Measurements from ENCODE around the gene FZD4. TPM values are rescaled to one million over a fixed set of nuclear protein-coding genes. Genes with fewer than 3 reads are reported as not detected.

The FZD4 gene
- total RNA-seq, 1 experiment from 2014 or later = 4.4 TPM

DNA sequence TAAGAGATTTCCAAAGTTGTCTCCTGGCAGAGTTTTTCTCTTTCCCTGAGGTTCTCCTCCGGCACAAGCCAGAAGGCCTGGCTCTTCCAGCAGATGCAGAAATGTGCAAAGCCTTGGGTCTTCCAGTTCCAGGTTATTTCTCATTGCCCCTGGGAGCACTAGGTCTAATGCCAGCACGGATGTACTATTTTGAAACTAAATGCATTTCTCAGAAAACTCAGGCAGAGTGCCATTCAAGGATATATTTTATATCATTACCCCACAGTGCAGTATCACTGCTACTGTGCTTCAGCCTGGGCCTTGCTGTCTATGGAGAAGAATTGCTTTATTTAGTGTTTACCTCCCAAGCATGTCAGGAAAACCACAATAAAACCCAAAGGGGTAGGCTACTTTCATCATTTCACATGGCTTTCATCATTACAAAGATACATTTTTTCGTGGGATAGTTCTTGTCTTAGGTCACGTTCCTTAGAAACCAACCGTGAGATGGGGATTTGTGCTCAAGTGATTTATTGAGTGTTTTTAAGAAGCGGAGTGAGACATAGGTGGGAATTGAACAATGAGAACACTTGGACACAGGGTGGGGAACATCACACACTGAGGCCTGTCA is 22.4 kb upstream of the FZD4 start:
- no peaks in the 10 kb centered on the region for H4K20me1 ChIP-seq (ENCODE audit: insufficient read depth)
- POLR2A ChIA-PET = no interaction called here
- H2AFZ ChIP-seq (ENCODE audit: low read depth, low read length, poor library complexity, severe bottlenecking) = no peak overlapping the region
- no peaks in the 10 kb centered on the region for H3K27me3 ChIP-seq (ENCODE audit: insufficient read depth, low read length)
- no peak overlapping the region for H3K27ac ChIP-seq (ENCODE audit: low read depth, low read length)
- H3K9ac ChIP-seq (ENCODE audit: low read length) = no peak overlapping the region
- ATAC-seq (no peak), DNase-seq (ENCODE audit: low read depth, low spot score) (no peak)
- no peaks in the 10 kb centered on the region for H3K9me3 ChIP-seq (ENCODE audit: control insufficient read depth in 1 of 2, insufficient read depth in 1 of 2, low read depth in 1 of 2, low read length in 2 of 2)
- RAD21 ChIA-PET (ENCODE audit: low non-redundant PET in 1 of 2, low total read pairs in 2 of 2, uncharacterized antibody in 2 of 2, unreplicated experiment in 2 of 2) = no interaction called here
- intact Hi-C loops (cut with micrococcal nuclease) = loop anchor here (2.0 kb wide), 1 partner anchor 313 kb away; no protein-coding TSS in a partner anchor
- H3K36me3 ChIP-seq (ENCODE audit: control insufficient read depth in 1 of 2, insufficient read depth in 2 of 2, low read length in 2 of 2) = no peaks in the 10 kb centered on the region
- no peak overlapping the region for H3K4me2 ChIP-seq (ENCODE audit: low read length)
- no TSS peak for BruUV-seq (replicated peaks)
- TF ChIP-seq EZH2 (IDR thresholded peaks at IDR 0.05) (no peak), EGR1 (IDR thresholded peaks at IDR 0.05; ENCODE audit: low read depth) (no peak), ZNF274 (IDR thresholded peaks at IDR 0.05; ENCODE audit: low read depth, low read length) (no peak), CEBPB (IDR thresholded peaks at IDR 0.05; ENCODE audit: low read depth) (no peak), TCF7L2 (IDR thresholded peaks at IDR 0.05; ENCODE audit: borderline replicate concordance, extremely low read depth, insufficient read depth, insufficient read length) (no peak), FOSL1 (IDR thresholded peaks at IDR 0.05; ENCODE audit: low read depth) (no peak), ELF1 (IDR thresholded peaks at IDR 0.05; ENCODE audit: borderline replicate concordance, low read depth) (no peak), EZH2phosphoT487 (IDR thresholded peaks at IDR 0.05; ENCODE audit: borderline replicate concordance) (no peak), SRF (IDR thresholded peaks at IDR 0.05; ENCODE audit: low read depth) (no peak), POLR2AphosphoS5 (IDR thresholded peaks at IDR 0.05; ENCODE audit: low read depth, low read length) (no peak), SIN3A (IDR thresholded peaks at IDR 0.05; ENCODE audit: low read depth) (no peak), YY1 (IDR thresholded peaks at IDR 0.05; ENCODE audit: extremely low read depth, insufficient replicate concordance, low read depth, low read length) (no peak), JUND (IDR thresholded peaks at IDR 0.05) (no peak), CBX3 (IDR thresholded peaks at IDR 0.05; ENCODE audit: low read depth) (no peak), SP1 (IDR thresholded peaks at IDR 0.05; ENCODE audit: low read depth) (no peak)
- TF ChIP-seq, protein P1, sequence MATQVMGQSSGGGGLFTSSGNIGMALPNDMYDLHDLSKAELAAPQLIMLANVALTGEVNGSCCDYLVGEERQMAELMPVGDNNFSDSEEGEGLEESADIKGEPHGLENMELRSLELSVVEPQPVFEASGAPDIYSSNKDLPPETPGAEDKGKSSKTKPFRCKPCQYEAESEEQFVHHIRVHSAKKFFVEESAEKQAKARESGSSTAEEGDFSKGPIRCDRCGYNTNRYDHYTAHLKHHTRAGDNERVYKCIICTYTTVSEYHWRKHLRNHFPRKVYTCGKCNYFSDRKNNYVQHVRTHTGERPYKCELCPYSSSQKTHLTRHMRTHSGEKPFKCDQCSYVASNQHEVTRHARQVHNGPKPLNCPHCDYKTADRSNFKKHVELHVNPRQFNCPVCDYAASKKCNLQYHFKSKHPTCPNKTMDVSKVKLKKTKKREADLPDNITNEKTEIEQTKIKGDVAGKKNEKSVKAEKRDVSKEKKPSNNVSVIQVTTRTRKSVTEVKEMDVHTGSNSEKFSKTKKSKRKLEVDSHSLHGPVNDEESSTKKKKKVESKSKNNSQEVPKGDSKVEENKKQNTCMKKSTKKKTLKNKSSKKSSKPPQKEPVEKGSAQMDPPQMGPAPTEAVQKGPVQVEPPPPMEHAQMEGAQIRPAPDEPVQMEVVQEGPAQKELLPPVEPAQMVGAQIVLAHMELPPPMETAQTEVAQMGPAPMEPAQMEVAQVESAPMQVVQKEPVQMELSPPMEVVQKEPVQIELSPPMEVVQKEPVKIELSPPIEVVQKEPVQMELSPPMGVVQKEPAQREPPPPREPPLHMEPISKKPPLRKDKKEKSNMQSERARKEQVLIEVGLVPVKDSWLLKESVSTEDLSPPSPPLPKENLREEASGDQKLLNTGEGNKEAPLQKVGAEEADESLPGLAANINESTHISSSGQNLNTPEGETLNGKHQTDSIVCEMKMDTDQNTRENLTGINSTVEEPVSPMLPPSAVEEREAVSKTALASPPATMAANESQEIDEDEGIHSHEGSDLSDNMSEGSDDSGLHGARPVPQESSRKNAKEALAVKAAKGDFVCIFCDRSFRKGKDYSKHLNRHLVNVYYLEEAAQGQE (IDR thresholded peaks at IDR 0.05; ENCODE audit: low read depth) = no peak
- TF ChIP-seq, protein P2, sequence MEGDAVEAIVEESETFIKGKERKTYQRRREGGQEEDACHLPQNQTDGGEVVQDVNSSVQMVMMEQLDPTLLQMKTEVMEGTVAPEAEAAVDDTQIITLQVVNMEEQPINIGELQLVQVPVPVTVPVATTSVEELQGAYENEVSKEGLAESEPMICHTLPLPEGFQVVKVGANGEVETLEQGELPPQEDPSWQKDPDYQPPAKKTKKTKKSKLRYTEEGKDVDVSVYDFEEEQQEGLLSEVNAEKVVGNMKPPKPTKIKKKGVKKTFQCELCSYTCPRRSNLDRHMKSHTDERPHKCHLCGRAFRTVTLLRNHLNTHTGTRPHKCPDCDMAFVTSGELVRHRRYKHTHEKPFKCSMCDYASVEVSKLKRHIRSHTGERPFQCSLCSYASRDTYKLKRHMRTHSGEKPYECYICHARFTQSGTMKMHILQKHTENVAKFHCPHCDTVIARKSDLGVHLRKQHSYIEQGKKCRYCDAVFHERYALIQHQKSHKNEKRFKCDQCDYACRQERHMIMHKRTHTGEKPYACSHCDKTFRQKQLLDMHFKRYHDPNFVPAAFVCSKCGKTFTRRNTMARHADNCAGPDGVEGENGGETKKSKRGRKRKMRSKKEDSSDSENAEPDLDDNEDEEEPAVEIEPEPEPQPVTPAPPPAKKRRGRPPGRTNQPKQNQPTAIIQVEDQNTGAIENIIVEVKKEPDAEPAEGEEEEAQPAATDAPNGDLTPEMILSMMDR (IDR thresholded peaks at IDR 0.05 in 2 of 3, conservative IDR thresholded peaks at IDR 0.05 in 1 of 3; ENCODE audit: borderline replicate concordance in 1 of 3, insufficient read depth in 1 of 3, low read depth in 2 of 3, low read length in 2 of 3) = no peak
- TF ChIP-seq, protein P3, sequence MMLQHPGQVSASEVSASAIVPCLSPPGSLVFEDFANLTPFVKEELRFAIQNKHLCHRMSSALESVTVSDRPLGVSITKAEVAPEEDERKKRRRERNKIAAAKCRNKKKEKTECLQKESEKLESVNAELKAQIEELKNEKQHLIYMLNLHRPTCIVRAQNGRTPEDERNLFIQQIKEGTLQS (IDR thresholded peaks at IDR 0.05) = no peak
- TF ChIP-seq, protein P4, sequence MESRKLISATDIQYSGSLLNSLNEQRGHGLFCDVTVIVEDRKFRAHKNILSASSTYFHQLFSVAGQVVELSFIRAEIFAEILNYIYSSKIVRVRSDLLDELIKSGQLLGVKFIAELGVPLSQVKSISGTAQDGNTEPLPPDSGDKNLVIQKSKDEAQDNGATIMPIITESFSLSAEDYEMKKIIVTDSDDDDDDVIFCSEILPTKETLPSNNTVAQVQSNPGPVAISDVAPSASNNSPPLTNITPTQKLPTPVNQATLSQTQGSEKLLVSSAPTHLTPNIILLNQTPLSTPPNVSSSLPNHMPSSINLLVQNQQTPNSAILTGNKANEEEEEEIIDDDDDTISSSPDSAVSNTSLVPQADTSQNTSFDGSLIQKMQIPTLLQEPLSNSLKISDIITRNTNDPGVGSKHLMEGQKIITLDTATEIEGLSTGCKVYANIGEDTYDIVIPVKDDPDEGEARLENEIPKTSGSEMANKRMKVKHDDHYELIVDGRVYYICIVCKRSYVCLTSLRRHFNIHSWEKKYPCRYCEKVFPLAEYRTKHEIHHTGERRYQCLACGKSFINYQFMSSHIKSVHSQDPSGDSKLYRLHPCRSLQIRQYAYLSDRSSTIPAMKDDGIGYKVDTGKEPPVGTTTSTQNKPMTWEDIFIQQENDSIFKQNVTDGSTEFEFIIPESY (IDR thresholded peaks at IDR 0.05; ENCODE audit: extremely low read depth, insufficient replicate concordance, low read length) = no peak
- TF ChIP-seq, protein P5, sequence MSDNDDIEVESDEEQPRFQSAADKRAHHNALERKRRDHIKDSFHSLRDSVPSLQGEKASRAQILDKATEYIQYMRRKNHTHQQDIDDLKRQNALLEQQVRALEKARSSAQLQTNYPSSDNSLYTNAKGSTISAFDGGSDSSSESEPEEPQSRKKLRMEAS (IDR thresholded peaks at IDR 0.05) = no peak
- no peak overlapping the region for H3K4me3 ChIP-seq (replicated peaks in 1 of 2; ENCODE audit: low read depth in 1 of 2, low read length in 2 of 2)
- H3K9me2 ChIP-seq (ENCODE audit: insufficient read depth) = no peaks in the 10 kb centered on the region
- CTCF ChIA-PET = no interaction called here
- no peaks in the 10 kb centered on the region for H3K79me2 ChIP-seq (ENCODE audit: insufficient read depth, low read length)
- H3K4me1 ChIP-seq (ENCODE audit: control insufficient read depth in 1 of 2, insufficient read depth in 2 of 2, low read length in 2 of 2) = no peaks in the 10 kb centered on the region
